ENCODE results near the gene DNA2. TPM values are rescaled to one million over a fixed set of nuclear protein-coding genes. Genes with fewer than 3 reads are reported as not detected.

Gene DNA2
- total RNA-seq, 1 donor from 2014 or later = 9.9 TPM

GRCh38 chr10:68446179-68446578 lies 25.6 kb downstream of the DNA2 start:
- no peak for TF ChIP-seq CTCF (IDR thresholded peaks at IDR 0.05; ENCODE audit: partially characterized antibody, unreplicated experiment)
- no peaks in the 10 kb centered on the region for H3K27me3 Mint-ChIP-seq (ENCODE audit: unreplicated experiment)
- no peaks in the 10 kb centered on the region for H3K4me1 Mint-ChIP-seq (ENCODE audit: low read depth, unreplicated experiment)
- H3K4me3 Mint-ChIP-seq (ENCODE audit: unreplicated experiment) = no peak overlapping the region
- no peak overlapping the region for H3K27ac Mint-ChIP-seq (ENCODE audit: unreplicated experiment)
- DNase-seq = no peak
- no peaks in the 10 kb centered on the region for H3K36me3 Mint-ChIP-seq (ENCODE audit: unreplicated experiment)
- no peaks in the 10 kb centered on the region for H3K9me3 Mint-ChIP-seq (ENCODE audit: unreplicated experiment)

GRCh38 chr10:68442971-68443370 lies 28.8 kb downstream of the DNA2 start:
- no peaks in the 10 kb centered on the region for H3K9me3 Mint-ChIP-seq (ENCODE audit: unreplicated experiment)
- no peak for TF ChIP-seq CTCF (IDR thresholded peaks at IDR 0.05; ENCODE audit: partially characterized antibody, unreplicated experiment)
- no peaks in the 10 kb centered on the region for H3K27me3 Mint-ChIP-seq (ENCODE audit: unreplicated experiment)
- H3K27ac Mint-ChIP-seq (ENCODE audit: unreplicated experiment) = no peak overlapping the region
- H3K4me3 Mint-ChIP-seq (ENCODE audit: unreplicated experiment) = no peak overlapping the region
- H3K4me1 Mint-ChIP-seq (ENCODE audit: low read depth, unreplicated experiment) = no peaks in the 10 kb centered on the region
- H3K36me3 Mint-ChIP-seq (ENCODE audit: unreplicated experiment) = no peaks in the 10 kb centered on the region
- no peak for DNase-seq

GRCh38 chr10:68440898-68441297 lies 30.9 kb downstream of the DNA2 start:
- Mint-ChIP-seq H3K27me3 (ENCODE audit: unreplicated experiment) (no peaks in the 10 kb centered on the region), H3K36me3 (ENCODE audit: unreplicated experiment) (no peaks in the 10 kb centered on the region), H3K9me3 (ENCODE audit: unreplicated experiment) (no peaks in the 10 kb centered on the region), H3K27ac (ENCODE audit: unreplicated experiment) (no peak overlapping the region), H3K4me3 (ENCODE audit: unreplicated experiment) (no peak overlapping the region), H3K4me1 (ENCODE audit: low read depth, unreplicated experiment) (no peaks in the 10 kb centered on the region)
- no peak for DNase-seq
- no peak for TF ChIP-seq CTCF (IDR thresholded peaks at IDR 0.05; ENCODE audit: partially characterized antibody, unreplicated experiment)

GRCh38 chr10:68435803-68436202 lies 36.0 kb downstream of the DNA2 start:
- Mint-ChIP-seq H3K36me3 (ENCODE audit: unreplicated experiment) (no peaks in the 10 kb centered on the region), H3K27ac (ENCODE audit: unreplicated experiment) (no peak overlapping the region), H3K27me3 (ENCODE audit: unreplicated experiment) (no peaks in the 10 kb centered on the region), H3K9me3 (ENCODE audit: unreplicated experiment) (no peaks in the 10 kb centered on the region), H3K4me1 (ENCODE audit: low read depth, unreplicated experiment) (no peaks in the 10 kb centered on the region), H3K4me3 (ENCODE audit: unreplicated experiment) (no peak overlapping the region)
- no peak for TF ChIP-seq CTCF (IDR thresholded peaks at IDR 0.05; ENCODE audit: partially characterized antibody, unreplicated experiment)
- DNase-seq = no peak

- H3K4me1 Mint-ChIP-seq (ENCODE audit: low read depth, unreplicated experiment) = no peaks in the 10 kb centered on the region
- no peak for DNase-seq
- H3K27ac Mint-ChIP-seq (ENCODE audit: unreplicated experiment) = no peak overlapping the region
- TF ChIP-seq CTCF (IDR thresholded peaks at IDR 0.05; ENCODE audit: partially characterized antibody, unreplicated experiment) = no peak
- no peak overlapping the region for H3K4me3 Mint-ChIP-seq (ENCODE audit: unreplicated experiment)
- no peaks in the 10 kb centered on the region for H3K36me3 Mint-ChIP-seq (ENCODE audit: unreplicated experiment)
- H3K9me3 Mint-ChIP-seq (ENCODE audit: unreplicated experiment) = no peaks in the 10 kb centered on the region
- no peaks in the 10 kb centered on the region for H3K27me3 Mint-ChIP-seq (ENCODE audit: unreplicated experiment)
Observed at GRCh38 chr10:68434657-68435056, 37.1 kb downstream of the DNA2 start.

Data from glutamatergic neuron (in vitro differentiated cells).